Effector memory CD8-positive, alpha-beta T cell (primary cell): ENCODE data around the gene CDK18.
A peak's percentile ranks its signal among the peaks of the same experiment; 100 is the strongest.
"Not testable (repeated sequence)": the region's sequence is repeated elsewhere in the genome, so short reads cannot be mapped to it uniquely, and the experiment has no call there.

ENCODE experiments used
- ATAC-seq: fragments of 150-1000 bp; cut with Tn5 transposase; replicated peaks from 2 replicates; pipeline ENCODE4 v1.10.0; 2021; ENCODE audit warnings: mild to moderate bottlenecking, moderate library complexity
- DNase-seq, 3 experiments: peaks; one replicate each; pipeline ENCODE4 v3.0.0; 2021
- H3K27ac Mint-ChIP-seq, 2 donors: one replicate each; pipeline ENCODE4 v1.8.0; 2022; ENCODE audit warnings: mild to moderate bottlenecking in 2 of 2, mixed read lengths in 2 of 2, moderate library complexity in 2 of 2
- H3K27me3 Mint-ChIP-seq, 2 donors: one replicate each; pipeline ENCODE4 v1.8.0; 2022; ENCODE audit warnings: mixed read lengths in 2 of 2
- H3K36me3 Mint-ChIP-seq: one replicate; pipeline ENCODE4 v1.8.0; 2022; ENCODE audit warnings: mild to moderate bottlenecking, moderate library complexity, mixed read lengths; ENCODE audit not compliant: insufficient read depth
- H3K4me1 Mint-ChIP-seq, 2 donors: one replicate each; pipeline ENCODE4 v1.8.0; 2022; ENCODE audit warnings: low read depth in 2 of 2, mixed read lengths in 2 of 2
- H3K4me3 Mint-ChIP-seq, 2 donors: one replicate each; pipeline ENCODE4 v1.8.0; 2022; ENCODE audit warnings: mild to moderate bottlenecking in 2 of 2, mixed read lengths in 2 of 2, moderate library complexity in 2 of 2
- H3K9me3 Mint-ChIP-seq, 2 donors: one replicate each; pipeline ENCODE4 v1.8.0; 2022; ENCODE audit warnings: mixed read lengths in 2 of 2

CDK18 gene

DNA sequence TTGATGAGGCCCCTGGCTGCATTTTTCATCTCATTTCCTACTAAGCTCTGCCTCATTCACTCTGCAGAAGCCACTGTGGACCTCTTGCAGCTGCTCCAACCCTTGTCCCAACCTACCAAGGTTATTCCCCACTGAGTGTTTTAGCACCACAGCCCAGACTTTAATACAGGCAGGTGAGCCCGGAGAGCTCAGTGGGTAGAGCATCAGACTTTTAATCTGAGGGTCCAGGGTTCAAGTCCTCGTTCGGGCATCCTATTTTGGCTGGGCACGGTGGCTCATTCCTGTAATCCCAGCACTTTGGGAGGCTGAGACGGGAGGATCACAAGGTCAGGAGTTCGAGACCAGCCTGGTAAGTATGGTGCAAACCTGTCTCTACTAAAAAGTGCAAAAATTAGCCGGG lies 30.5 kb upstream of the CDK18 start:
- Mint-ChIP-seq H3K4me1 (peaks cover 14 to 20% of the 10 kb centered on the region in 2 donors), H3K27ac (no peak overlapping the region), H3K4me3 (no peak overlapping the region), H3K27me3 (peaks cover 35 to 47% of the 10 kb centered on the region in 2 donors), H3K36me3 (no peaks in the 10 kb centered on the region), H3K9me3 (peaks cover 0 to 5% of the 10 kb centered on the region in 2 donors)
- ATAC-seq (no peak), DNase-seq (no peak)

DNA sequence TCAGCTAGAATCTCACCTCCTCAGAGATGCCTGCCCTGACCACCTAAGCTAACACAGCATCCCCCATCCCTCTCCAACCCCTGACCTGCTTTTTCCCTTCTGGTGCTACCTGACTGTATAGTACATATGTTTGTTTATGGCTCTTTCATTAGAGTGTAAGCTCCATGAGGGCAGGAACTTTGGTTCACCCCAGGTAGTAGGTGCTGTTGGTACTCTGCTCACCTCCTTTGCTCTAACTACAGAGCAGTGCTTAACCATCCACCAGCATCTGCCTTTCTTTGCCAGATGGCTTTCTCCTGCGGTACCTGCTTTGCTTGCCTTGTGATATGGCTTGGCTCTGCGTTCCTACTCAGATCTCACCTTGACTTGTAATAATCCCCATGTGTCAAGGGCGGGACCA lies 29.9 kb upstream of the CDK18 start:
- peaks cover 0 to 5% of the 10 kb centered on the region in 2 donors for H3K9me3 Mint-ChIP-seq
- DNase-seq (no peak), ATAC-seq (no peak)
- peaks cover 35 to 41% of the 10 kb centered on the region in 2 donors for H3K27me3 Mint-ChIP-seq
- H3K36me3 Mint-ChIP-seq: no peaks in the 10 kb centered on the region
- no peak overlapping the region for H3K4me3 Mint-ChIP-seq
- H3K27ac Mint-ChIP-seq: no peak overlapping the region
- H3K4me1 Mint-ChIP-seq: peaks cover 19 to 24% of the 10 kb centered on the region in 2 donors

GRCh38 chr1:205475855-205476254 lies 28.6 kb upstream of the CDK18 start:
- Mint-ChIP-seq H3K9me3 (peaks cover 0 to 5% of the 10 kb centered on the region in 2 donors), H3K36me3 (peaks cover 3% of the 10 kb centered on the region), H3K4me1 (peaks cover 32 to 35% of the 10 kb centered on the region in 2 donors), H3K27ac (no peak overlapping the region), H3K27me3 (peaks cover 35 to 40% of the 10 kb centered on the region in 2 donors), H3K4me3 (no peak overlapping the region)
- ATAC-seq (no peak), DNase-seq (no peak)

DNA sequence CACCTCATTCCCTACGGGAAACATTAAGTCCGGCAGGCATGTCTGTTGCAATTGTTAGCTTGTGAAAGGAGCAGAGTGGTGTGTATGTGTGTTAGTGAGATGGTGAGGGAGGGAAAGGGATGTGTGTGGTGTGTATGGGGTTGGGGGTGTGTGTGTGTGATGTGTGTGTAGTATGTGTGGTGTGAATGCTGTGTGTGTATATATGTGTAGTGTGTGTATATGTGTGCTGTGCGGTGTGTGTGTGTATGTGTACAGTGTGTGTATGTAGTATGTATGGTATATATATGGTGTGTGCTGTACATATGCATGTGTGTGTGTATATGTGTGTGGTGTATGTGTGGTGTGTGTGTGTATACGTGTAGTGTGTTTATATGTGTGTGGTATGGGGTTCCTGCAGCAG lies 27.8 kb upstream of the CDK18 start:
- H3K9me3 Mint-ChIP-seq: peaks cover 0 to 5% of the 10 kb centered on the region in 2 donors
- H3K27me3 Mint-ChIP-seq: peaks cover 32 to 36% of the 10 kb centered on the region in 2 donors
- DNase-seq (no peak), ATAC-seq (no peak)
- H3K4me3 Mint-ChIP-seq: no peak overlapping the region
- peak overlapping the region in 1 of 2 donors; percentile 29 for H3K27ac Mint-ChIP-seq
- peaks cover 3% of the 10 kb centered on the region for H3K36me3 Mint-ChIP-seq
- H3K4me1 Mint-ChIP-seq: peaks cover 39 to 42% of the 10 kb centered on the region in 2 donors

- DNase-seq (no peak), ATAC-seq (no peak)
- H3K4me1 Mint-ChIP-seq: peaks cover 40 to 47% of the 10 kb centered on the region in 2 donors
- H3K4me3 Mint-ChIP-seq: no peak overlapping the region
- peaks cover 26 to 30% of the 10 kb centered on the region in 2 donors for H3K27me3 Mint-ChIP-seq
- peaks cover 3% of the 10 kb centered on the region for H3K36me3 Mint-ChIP-seq
- H3K27ac Mint-ChIP-seq: peak overlapping the region in 1 of 2 donors; percentile 29
- peaks cover 0 to 5% of the 10 kb centered on the region in 2 donors for H3K9me3 Mint-ChIP-seq
These were observed 27.2 kb upstream of the CDK18 start for GRCh38 chr1:205477121-205477758.

GRCh38 chr1:205477759-205478247 lies 26.7 kb upstream of the CDK18 start:
- Mint-ChIP-seq H3K9me3 (peaks cover 0 to 5% of the 10 kb centered on the region in 2 donors), H3K27me3 (peaks cover 21 to 25% of the 10 kb centered on the region in 2 donors), H3K4me3 (no peak overlapping the region), H3K27ac (no peak overlapping the region), H3K36me3 (peaks cover 3% of the 10 kb centered on the region), H3K4me1 (peaks cover 37 to 42% of the 10 kb centered on the region in 2 donors)
- no peak for ATAC-seq
- no peak for DNase-seq

- DNase-seq, H3K36me3 Mint-ChIP-seq, ATAC-seq, H3K9me3 Mint-ChIP-seq: not testable (repeated sequence)
- peak overlapping the region; percentile 89 to 93 for H3K27ac Mint-ChIP-seq
- H3K4me1 Mint-ChIP-seq: peaks cover 46 to 47% of the 10 kb centered on the region in 2 donors
- H3K4me3 Mint-ChIP-seq: peak overlapping the region in 1 of 2 donors; percentile 67
- H3K27me3 Mint-ChIP-seq: peaks cover 9 to 13% of the 10 kb centered on the region in 2 donors
These were observed 25.5 kb upstream of the CDK18 start for GRCh38 chr1:205478985-205479384.

- Mint-ChIP-seq H3K4me3 (peak overlapping the region; percentile 67 to 81), H3K36me3 (peaks cover 3% of the 10 kb centered on the region), H3K27me3 (no peaks in the 10 kb centered on the region), H3K4me1 (peaks cover 56 to 60% of the 10 kb centered on the region in 2 donors), H3K9me3 (no peaks in the 10 kb centered on the region), H3K27ac (peak overlapping the region; percentile 89 to 93)
- ATAC-seq (peak; percentile 83), DNase-seq (peak; percentile 74 to 77 (median 76))
These were observed 24.0 kb upstream of the CDK18 start for GRCh38 chr1:205480349-205480985.

GRCh38 chr1:205481218-205481617 lies 23.3 kb upstream of the CDK18 start:
- Mint-ChIP-seq H3K4me3 (peak overlapping the region; percentile 67 to 81), H3K9me3 (no peaks in the 10 kb centered on the region)

DNA sequence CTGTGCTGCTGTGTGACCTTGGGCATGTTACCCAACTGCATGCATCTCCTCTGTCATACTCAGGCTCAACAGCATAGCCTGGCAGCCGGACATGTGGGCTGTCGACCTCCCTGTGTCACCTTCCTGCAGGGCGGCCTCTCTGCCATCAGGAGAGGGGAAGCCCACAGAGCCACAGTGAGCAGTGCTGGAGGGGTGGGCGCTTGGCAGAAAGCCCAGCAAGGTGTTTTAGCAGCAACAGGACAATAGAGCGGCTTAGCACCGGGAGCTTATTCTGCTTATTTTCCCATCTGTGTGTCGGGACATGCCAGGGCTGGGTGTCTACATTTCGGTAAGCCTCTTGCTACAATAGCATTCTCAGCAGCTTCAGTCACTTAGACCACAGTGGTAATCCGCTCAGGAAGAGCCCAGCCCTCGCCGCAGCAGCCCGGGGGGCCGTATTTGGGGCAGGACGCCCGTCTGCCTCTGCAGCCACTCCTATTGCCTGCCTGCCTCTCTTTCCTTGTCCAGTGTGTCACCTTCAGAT lies 22.8 kb upstream of the CDK18 start:
- Mint-ChIP-seq H3K27me3 (peaks cover 0 to 2% of the 10 kb centered on the region in 2 donors), H3K4me3 (peak overlapping the region; percentile 67 to 81), H3K4me1 (peaks cover 58 to 63% of the 10 kb centered on the region in 2 donors), H3K27ac (peak overlapping the region; percentile 89 to 93), H3K36me3 (peaks cover 3% of the 10 kb centered on the region), H3K9me3 (no peaks in the 10 kb centered on the region)
- DNase-seq (peak in 2 of 3 experiments; percentile 33 to 34), ATAC-seq (peak; percentile 30)

More at GRCh38 chr1:205481218-205481617, 23.3 kb upstream of the CDK18 start:
- Mint-ChIP-seq H3K27ac (peak overlapping the region; percentile 89 to 93), H3K27me3 (no peaks in the 10 kb centered on the region), H3K36me3 (peaks cover 3% of the 10 kb centered on the region), H3K4me1 (peaks cover 60 to 64% of the 10 kb centered on the region in 2 donors)
- DNase-seq: no peak
- peak; percentile 4 for ATAC-seq

DNA sequence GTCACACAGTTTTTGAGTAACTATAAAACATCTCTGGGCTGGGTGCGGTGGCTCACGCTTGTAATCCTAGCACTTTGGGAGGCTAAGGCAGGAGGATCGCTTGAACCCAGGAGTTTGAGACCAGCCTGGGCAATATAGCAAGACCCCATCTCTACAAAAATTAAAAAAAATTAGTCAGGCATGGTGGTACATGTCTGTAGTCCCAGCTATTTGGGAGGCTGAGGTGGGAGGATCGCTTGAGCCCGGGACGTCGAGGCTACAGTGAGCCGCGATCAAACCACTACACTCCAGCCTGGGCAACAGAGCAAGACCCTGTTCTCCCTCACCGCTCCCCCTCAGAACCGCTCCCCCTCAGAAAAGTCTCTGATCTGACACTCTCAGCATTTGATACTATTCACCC lies 21.9 kb upstream of the CDK18 start:
- not testable (repeated sequence) for H3K27me3 Mint-ChIP-seq, H3K36me3 Mint-ChIP-seq, ATAC-seq, H3K9me3 Mint-ChIP-seq, DNase-seq
- Mint-ChIP-seq H3K27ac (peak overlapping the region; percentile 89 to 93), H3K4me3 (peak overlapping the region; percentile 67 to 81), H3K4me1 (peaks cover 56 to 60% of the 10 kb centered on the region in 2 donors)

DNA sequence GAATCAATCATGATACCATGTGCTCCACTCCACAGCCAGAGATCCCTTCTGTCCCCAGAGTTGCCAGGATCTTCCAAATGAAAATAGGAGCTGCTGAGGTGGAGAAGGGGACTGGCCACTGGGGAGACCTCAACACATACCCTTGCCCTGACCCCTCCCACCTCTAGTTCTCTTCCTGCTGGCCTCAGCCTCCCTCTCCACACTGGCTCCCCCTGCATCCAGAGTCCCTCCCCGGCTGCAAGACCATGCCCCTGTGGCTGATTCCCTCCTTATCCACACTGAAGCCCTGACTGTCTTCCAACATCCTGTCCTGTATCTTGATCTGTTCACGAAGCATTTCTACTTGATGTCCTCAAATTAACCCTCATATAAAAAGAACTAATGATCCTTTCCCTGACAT lies 21.1 kb upstream of the CDK18 start:
- Mint-ChIP-seq H3K9me3 (no peaks in the 10 kb centered on the region), H3K27ac (peak overlapping the region; percentile 89 to 93), H3K4me3 (peak overlapping the region in 1 of 2 donors; percentile 67), H3K4me1 (peaks cover 54 to 63% of the 10 kb centered on the region in 2 donors), H3K27me3 (peaks cover 8 to 11% of the 10 kb centered on the region in 2 donors), H3K36me3 (peaks cover 3% of the 10 kb centered on the region)
- DNase-seq: no peak
- ATAC-seq: no peak
